Esophagus squamous epithelium (tissue), 5 donors: ENCODE measurements around the gene IL31RA. TPM values are rescaled to one million over a fixed set of nuclear protein-coding genes. Genes with fewer than 3 reads are reported as not detected.

ENCODE experiments used
- DNase-seq: peaks from one replicate; lab custom pipeline; 2025; lab: John Stamatoyannopoulos, UW
- H3K27ac ChIP-seq, 4 donors: fragments of 200-600 bp; sonication (generic); one replicate each; pipeline ENCODE4 v1.5.1; 2016 to 2019; ENCODE audit warnings: mild to moderate bottlenecking in 1 of 4
- H3K27me3 ChIP-seq, 4 donors: fragments of 200-600 bp; sonication (generic); 1 replicate in 3 of 4; 2 replicates in 1 of 4; pipeline versions ENCODE4 v1.5.1 to v1.6.0; 2017 to 2021; ENCODE audit warnings: antibody characterized with exemption in 1 of 4
- H3K36me3 ChIP-seq, 3 donors: fragments of 200-600 bp; sonication (generic); one replicate each; pipeline ENCODE4 v1.5.1; 2016 to 2019
- H3K4me1 ChIP-seq, 3 donors: fragments of 200-600 bp; sonication (generic); one replicate each; pipeline ENCODE4 v1.5.1; 2017 to 2019
- H3K4me3 ChIP-seq, 4 donors: fragments of 200-600 bp; sonication (generic); 1 replicate in 3 of 4; 2 replicates in 1 of 4; pipeline ENCODE4 v1.5.1; 2016 to 2019; ENCODE audit warnings: mild to moderate bottlenecking in 2 of 4, moderate library complexity in 1 of 4
- H3K9me3 ChIP-seq, 3 donors: fragments of 200-600 bp; sonication (generic); one replicate each; pipeline ENCODE4 v1.5.1; 2016 to 2019
- CTCF ChIP-seq, 6 experiments: fragments of 450-650 bp in 4 of 6; fragments of 200-600 bp in 2 of 6; sonication (generic) in 2 of 6; IDR thresholded peaks; one replicate each; pipeline ENCODE4 v1.5.1; 2016 to 2019; ENCODE audit warnings: antibody characterized with exemption in 6 of 6, mild to moderate bottlenecking in 4 of 6, moderate library complexity in 4 of 6
- POLR2A ChIP-seq, 4 donors: fragments of 450-650 bp; IDR thresholded peaks; one replicate each; pipeline ENCODE4 v1.6.1; 2017; ENCODE audit warnings: antibody characterized with exemption in 4 of 4, mild to moderate bottlenecking in 4 of 4, moderate library complexity in 3 of 4
- WGBS, 2 donors: methylation state at CpG; one replicate each; pipeline ENCODE4 v1.1.5; 2018; 5-methylcytosine and 5-hydroxymethylcytosine counted together
- intact Hi-C: fragments of 100-400 bp; cut with DNase I; formaldehyde crosslinking; loops from one replicate; pipeline ENCODE4 v1.15.0; 2022
- total RNA-seq, 4 donors: library from RNA; depleted of rRNA; stranded (reverse); fragments of >200 nt; gene quantifications; one replicate each; pipeline ENCODE4 v1.1.0, GENCODE V29; 2016
- donor health status: DM: yes; HTN: yes; CAD: no.

Gene IL31RA
- total RNA-seq, 4 donors from 2014 or later: not detected

- Histone ChIP-seq H3K4me1 (no peaks in the 10 kb centered on the region), H3K27ac (no peak overlapping the region), H3K4me3 (no peak overlapping the region), H3K36me3 (no peaks in the 10 kb centered on the region), H3K9me3 (no peaks in the 10 kb centered on the region), H3K27me3 (no peaks in the 10 kb centered on the region)
- intact Hi-C loops: no loop called here
- 74 to 79% methylated on average over 2 of the region's 2 CpGs for WGBS, 2 donors
- no peak for DNase-seq
- TF ChIP-seq CTCF (IDR thresholded peaks at IDR 0.05): no peak
- TF ChIP-seq POLR2A (IDR thresholded peaks at IDR 0.05): no peak
Observed at GRCh38 chr5:55911784-55912653, 60.9 kb downstream of the IL31RA start.

GRCh38 chr5:55913466-55914413 is 62.6 kb downstream of the IL31RA start:
- TF ChIP-seq POLR2A (IDR thresholded peaks at IDR 0.05) (no peak), CTCF (IDR thresholded peaks at IDR 0.05) (no peak)
- intact Hi-C loops: no loop called here
- DNase-seq: no peak
- no peaks in the 10 kb centered on the region for H3K4me1 ChIP-seq
- no peaks in the 10 kb centered on the region for H3K9me3 ChIP-seq
- 91 to 100% methylated on average over 8 to 10 of the region's 10 CpGs for WGBS, 2 donors
- no peak overlapping the region for H3K27ac ChIP-seq
- H3K27me3 ChIP-seq: no peaks in the 10 kb centered on the region
- no peaks in the 10 kb centered on the region for H3K36me3 ChIP-seq
- no peak overlapping the region for H3K4me3 ChIP-seq

GRCh38 chr5:55914971-55915370 is 63.8 kb downstream of the IL31RA start:
- H3K36me3 ChIP-seq: no peaks in the 10 kb centered on the region
- no peaks in the 10 kb centered on the region for H3K9me3 ChIP-seq
- H3K27ac ChIP-seq: no peak overlapping the region
- WGBS, 2 donors: 88 to 100% methylated on average over 1 to 2 of the region's 2 CpGs
- no peak for TF ChIP-seq CTCF (IDR thresholded peaks at IDR 0.05)
- no peak for TF ChIP-seq POLR2A (IDR thresholded peaks at IDR 0.05)
- DNase-seq: no peak
- intact Hi-C loops: no loop called here
- H3K27me3 ChIP-seq: no peaks in the 10 kb centered on the region
- no peak overlapping the region for H3K4me3 ChIP-seq
- H3K4me1 ChIP-seq: no peaks in the 10 kb centered on the region

- Histone ChIP-seq H3K4me1 (no peaks in the 10 kb centered on the region), H3K36me3 (no peaks in the 10 kb centered on the region), H3K27me3 (no peaks in the 10 kb centered on the region), H3K4me3 (no peak overlapping the region), H3K27ac (no peak overlapping the region), H3K9me3 (no peaks in the 10 kb centered on the region)
- intact Hi-C loops: no loop called here
- TF ChIP-seq POLR2A (IDR thresholded peaks at IDR 0.05): no peak
- TF ChIP-seq CTCF (IDR thresholded peaks at IDR 0.05): no peak
- WGBS, 2 donors: 85 to 97% methylated on average over 3 of the region's 3 CpGs
- no peak for DNase-seq
Observed at GRCh38 chr5:55915783-55916182, 64.6 kb downstream of the IL31RA start.
